HEK293 (cell line): ENCODE data around the gene PRF1.

Source experiments
- CTCF ChIA-PET: fragments of 350-600 bp; formaldehyde crosslinking; extraction: SDS; loops from one replicate; lab custom pipeline; 2021; ENCODE audit warnings: antibody characterized with exemption; lab: Yijun Ruan, JAX
- POLR2A ChIA-PET: fragments of 300-600 bp; formaldehyde crosslinking; extraction: SDS; loops from one replicate; lab custom pipeline; 2020; ENCODE audit warnings: antibody characterized with exemption, inconsistent platforms; lab: Yijun Ruan, JAX
- H3K27ac ChIP-seq: fragments of 200-500 bp; sonication (Bioruptor generic); 2 replicates; pipeline ENCODE4 v1.5.1; 2014; ENCODE audit warnings: low read depth, low read length, control low read depth, inconsistent platforms; ENCODE audit errors: extremely low read depth
- H3K36me3 ChIP-seq, 2 experiments: fragments of 200-500 bp in 1 of 2; sonication (Bioruptor generic) in 1 of 2; 1 replicate in 1 of 2; 2 replicates in 1 of 2; pipeline ENCODE4 v1.5.1; 2014 to 2017; ENCODE audit warnings: inconsistent platforms in 2 of 2, low read length in 2 of 2; ENCODE audit not compliant: control insufficient read depth in 2 of 2, insufficient read depth in 1 of 2
- H3K4me1 ChIP-seq: fragments of 200-500 bp; sonication (Bioruptor generic); 2 replicates; pipeline ENCODE4 v1.5.1; 2014; ENCODE audit warnings: mild to moderate bottlenecking, low read length, inconsistent platforms; ENCODE audit not compliant: control insufficient read depth, insufficient read depth
- H3K4me3 ChIP-seq: 2 replicates; pipeline ENCODE4 v1.5.1; 2011; ENCODE audit warnings: low read depth, mild to moderate bottlenecking, control low read depth, low read length, moderate library complexity
- H3K9me3 ChIP-seq: fragments of 200-500 bp; sonication (Bioruptor generic); 2 replicates; pipeline ENCODE4 v1.5.1; 2014; ENCODE audit warnings: low read depth, low read length, inconsistent platforms; ENCODE audit not compliant: control insufficient read depth, insufficient read depth
- SCRT2 ChIP-seq: fragments of 450-650 bp; formaldehyde crosslinking; IDR thresholded peaks from 2 replicates; pipeline ENCODE4 v1.5.1; 2016; ENCODE audit warnings: missing biosample characterization, missing genetic modification characterization
- SETDB1 ChIP-seq: IDR thresholded peaks from one replicate; pipeline ENCODE4 v1.6.1; 2017; ENCODE audit warnings: mild to moderate bottlenecking, low read length, moderate library complexity, mixed read lengths; ENCODE audit not compliant: insufficient read length
- YY2 ChIP-seq: fragments of 450-650 bp; formaldehyde crosslinking; IDR thresholded peaks from 2 replicates; pipeline ENCODE4 v1.5.1; 2016; ENCODE audit warnings: missing biosample characterization, missing genetic modification characterization
- ZBTB1 ChIP-seq: fragments of 450-650 bp; formaldehyde crosslinking; IDR thresholded peaks from 2 replicates; pipeline ENCODE4 v1.5.1; 2016; ENCODE audit warnings: missing biosample characterization, missing genetic modification characterization
- ZNF133 ChIP-seq: fragments of 450-650 bp; formaldehyde crosslinking; IDR thresholded peaks from 2 replicates; pipeline ENCODE4 v1.5.1; 2016; ENCODE audit warnings: missing biosample characterization, missing genetic modification characterization
- ZNF157 ChIP-seq: fragments of 450-650 bp; formaldehyde crosslinking; IDR thresholded peaks from 2 replicates; pipeline ENCODE4 v1.5.1; 2016; ENCODE audit warnings: missing biosample characterization, missing genetic modification characterization
- ZNF169 ChIP-seq: fragments of 450-650 bp; formaldehyde crosslinking; IDR thresholded peaks from 2 replicates; pipeline ENCODE4 v1.5.1; 2016; ENCODE audit warnings: missing biosample characterization, missing genetic modification characterization
- ZNF184 ChIP-seq: fragments of 450-650 bp; IDR thresholded peaks from 2 replicates; pipeline ENCODE4 v1.5.1; 2018; ENCODE audit warnings: missing biosample characterization, mild to moderate bottlenecking, missing genetic modification characterization
- ZNF510 ChIP-seq: fragments of 450-650 bp; formaldehyde crosslinking; IDR thresholded peaks from 2 replicates; pipeline ENCODE4 v1.5.1; 2018; ENCODE audit warnings: mild to moderate bottlenecking, missing genetic modification characterization, missing biosample characterization; ENCODE audit not compliant: insufficient replicate concordance
- ZNF529 ChIP-seq: fragments of 450-650 bp; formaldehyde crosslinking; IDR thresholded peaks from 2 replicates; pipeline ENCODE4 v1.5.1; 2017; ENCODE audit warnings: missing genetic modification characterization, missing biosample characterization; ENCODE audit not compliant: insufficient replicate concordance
- ZNF558 ChIP-seq: fragments of 450-650 bp; formaldehyde crosslinking; IDR thresholded peaks from 2 replicates; pipeline ENCODE4 v1.5.1; 2016; ENCODE audit warnings: missing biosample characterization, missing genetic modification characterization
- ZNF585B ChIP-seq: fragments of 450-650 bp; formaldehyde crosslinking; IDR thresholded peaks from 2 replicates; pipeline ENCODE4 v1.5.1; 2016; ENCODE audit warnings: missing biosample characterization, missing genetic modification characterization
- ZNF610 ChIP-seq: fragments of 450-650 bp; formaldehyde crosslinking; IDR thresholded peaks from 2 replicates; pipeline ENCODE4 v1.5.1; 2016; ENCODE audit warnings: missing biosample characterization, missing genetic modification characterization, borderline replicate concordance
- ZNF626 ChIP-seq: fragments of 450-650 bp; sonication (Bioruptor Pico); formaldehyde crosslinking; IDR thresholded peaks from 2 replicates; pipeline ENCODE4 v1.5.1; 2018; ENCODE audit warnings: missing biosample characterization, missing genetic modification characterization, inconsistent platforms
- TF ChIP-seq, protein P1 (sequence below): fragments of 450-650 bp; formaldehyde crosslinking; IDR thresholded peaks from 2 replicates; pipeline ENCODE4 v1.5.1; 2016; ENCODE audit warnings: missing biosample characterization, missing genetic modification characterization
- TF ChIP-seq, protein P2 (sequence below): fragments of 450-650 bp; formaldehyde crosslinking; IDR thresholded peaks from 2 replicates; pipeline ENCODE4; 2016; ENCODE audit warnings: missing biosample characterization, missing genetic modification characterization
- TF ChIP-seq, protein P3 (sequence below): fragments of 450-650 bp; formaldehyde crosslinking; IDR thresholded peaks from 2 replicates; pipeline ENCODE4 v1.5.1; 2016; ENCODE audit warnings: missing biosample characterization, missing genetic modification characterization
- TF ChIP-seq, protein P4 (sequence below): fragments of 450-650 bp; formaldehyde crosslinking; IDR thresholded peaks from 2 replicates; pipeline ENCODE4 v1.5.1; 2016; ENCODE audit warnings: missing biosample characterization, missing genetic modification characterization
- TF ChIP-seq, protein P5 (sequence below): fragments of 450-650 bp; formaldehyde crosslinking; IDR thresholded peaks from 2 replicates; pipeline ENCODE4 v1.5.1; 2016; ENCODE audit warnings: missing biosample characterization, missing genetic modification characterization
- TF ChIP-seq, protein P6 (sequence below): fragments of 450-650 bp; formaldehyde crosslinking; conservative IDR thresholded peaks from 2 replicates; pipeline ENCODE4 v1.5.1; 2016; ENCODE audit warnings: low read depth, missing biosample characterization, missing genetic modification characterization

The PRF1 gene

DNA sequence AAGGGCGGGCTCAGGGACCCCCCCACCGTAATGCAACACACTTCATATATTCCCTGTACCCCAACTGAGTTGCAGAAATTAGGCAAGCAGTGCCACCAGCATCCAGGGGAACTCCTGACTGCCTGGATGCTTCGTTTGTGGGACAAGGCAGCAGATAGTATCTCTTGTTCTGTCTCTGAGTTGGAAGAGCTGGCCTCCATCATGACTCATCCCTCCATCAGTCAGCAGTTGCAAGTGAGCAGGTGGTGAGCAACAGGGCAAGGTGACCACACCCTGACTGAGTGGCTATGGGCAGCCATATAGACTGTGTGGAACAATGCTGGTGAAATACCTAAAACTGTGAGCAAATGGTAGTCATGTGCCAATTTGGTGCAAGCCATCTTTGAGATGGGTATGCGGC, 47.0 kb upstream of the PRF1 start:
- Histone ChIP-seq H3K9me3 (no peaks in the 10 kb centered on the region), H3K36me3 (no peaks in the 10 kb centered on the region), H3K27ac (no peak overlapping the region), H3K4me3 (no peak overlapping the region), H3K4me1 (no peaks in the 10 kb centered on the region)
- POLR2A ChIA-PET: no interaction called here
- CTCF ChIA-PET: no interaction called here
- TF ChIP-seq SCRT2 (tag by site-specific recombination) (peak; percentile 82), YY2 (tag by site-specific recombination) (no peak), ZBTB1 (tag by site-specific recombination) (no peak)

DNA sequence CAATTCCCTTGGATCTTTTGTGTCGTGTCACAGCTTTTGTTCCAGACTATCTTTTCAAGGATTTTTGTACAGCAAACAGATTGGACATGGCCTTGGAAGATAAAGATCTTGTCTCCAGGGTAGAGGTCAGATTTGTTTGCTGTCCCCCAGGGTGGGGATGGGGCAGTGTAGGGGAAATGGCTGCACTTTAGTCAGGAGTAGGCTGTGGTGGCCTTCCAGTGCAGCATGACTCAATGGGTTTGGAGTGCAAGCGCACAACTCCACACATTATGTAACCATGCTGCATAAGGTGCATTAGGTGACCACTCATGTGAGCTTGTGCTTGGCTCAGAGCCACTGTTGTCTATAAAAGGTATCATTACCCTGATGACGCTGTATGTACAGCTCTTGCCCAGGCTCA, 45.9 kb upstream of the PRF1 start:
- H3K4me1 ChIP-seq: no peaks in the 10 kb centered on the region
- H3K36me3 ChIP-seq: no peaks in the 10 kb centered on the region
- POLR2A ChIA-PET: no interaction called here
- no peak overlapping the region for H3K4me3 ChIP-seq
- no peak overlapping the region for H3K27ac ChIP-seq
- no peaks in the 10 kb centered on the region for H3K9me3 ChIP-seq
- CTCF ChIA-PET: no interaction called here
- TF ChIP-seq ZNF626 (tag by site-specific recombination) (peak; percentile 92), SCRT2 (tag by site-specific recombination) (no peak), ZNF157 (peak; percentile 34; the same call in 1 of the 2 replicates), ZNF169 (tag by site-specific recombination) (peak; percentile 53; the same call in 1 of the 2 replicates), ZNF610 (peak; percentile 80; the same call in 1 of the 2 replicates), ZNF184 (peak; percentile 85), ZNF558 (0 out of 2 replicates have a peak, but pooled peaks have one; percentile 43), ZNF529 (peak; percentile 86), SETDB1 (peak; percentile 78), ZNF133 (tag by site-specific recombination) (peak; percentile 46; the same call in 1 of the 2 replicates), ZNF510 (tag by site-specific recombination) (peak; percentile 62), ZNF585B (tag by site-specific recombination) (peak; percentile 67)
- TF ChIP-seq, protein P1, sequence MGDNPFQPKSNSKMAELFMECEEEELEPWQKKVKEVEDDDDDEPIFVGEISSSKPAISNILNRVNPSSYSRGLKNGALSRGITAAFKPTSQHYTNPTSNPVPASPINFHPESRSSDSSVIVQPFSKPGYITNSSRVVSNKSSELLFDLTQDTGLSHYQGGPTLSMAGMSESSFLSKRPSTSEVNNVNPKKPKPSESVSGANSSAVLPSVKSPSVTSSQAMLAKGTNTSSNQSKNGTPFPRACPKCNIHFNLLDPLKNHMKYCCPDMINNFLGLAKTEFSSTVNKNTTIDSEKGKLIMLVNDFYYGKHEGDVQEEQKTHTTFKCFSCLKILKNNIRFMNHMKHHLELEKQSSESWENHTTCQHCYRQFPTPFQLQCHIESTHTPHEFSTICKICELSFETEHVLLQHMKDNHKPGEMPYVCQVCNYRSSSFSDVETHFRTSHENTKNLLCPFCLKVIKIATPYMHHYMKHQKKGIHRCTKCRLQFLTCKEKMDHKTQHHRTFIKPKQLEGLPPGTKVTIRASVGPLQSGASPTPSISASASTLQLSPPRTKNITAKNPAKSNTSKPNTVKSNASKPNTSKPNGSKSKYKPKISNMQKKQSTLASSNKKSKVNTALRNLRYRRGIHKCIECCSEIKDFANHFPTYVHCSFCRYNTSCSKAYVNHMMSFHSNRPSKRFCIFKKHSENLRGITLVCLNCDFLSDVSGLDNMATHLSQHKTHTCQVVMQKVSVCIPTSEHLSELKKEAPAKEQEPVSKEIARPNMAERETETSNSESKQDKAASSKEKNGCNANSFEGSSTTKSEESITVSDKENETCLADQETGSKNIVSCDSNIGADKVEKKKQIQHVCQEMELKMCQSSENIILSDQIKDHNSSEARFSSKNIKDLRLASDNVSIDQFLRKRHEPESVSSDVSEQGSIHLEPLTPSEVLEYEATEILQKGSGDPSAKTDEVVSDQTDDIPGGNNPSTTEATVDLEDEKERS (tag by site-specific recombination): peak; percentile 68; the same call in 1 of the 2 replicates
- TF ChIP-seq, protein P2, sequence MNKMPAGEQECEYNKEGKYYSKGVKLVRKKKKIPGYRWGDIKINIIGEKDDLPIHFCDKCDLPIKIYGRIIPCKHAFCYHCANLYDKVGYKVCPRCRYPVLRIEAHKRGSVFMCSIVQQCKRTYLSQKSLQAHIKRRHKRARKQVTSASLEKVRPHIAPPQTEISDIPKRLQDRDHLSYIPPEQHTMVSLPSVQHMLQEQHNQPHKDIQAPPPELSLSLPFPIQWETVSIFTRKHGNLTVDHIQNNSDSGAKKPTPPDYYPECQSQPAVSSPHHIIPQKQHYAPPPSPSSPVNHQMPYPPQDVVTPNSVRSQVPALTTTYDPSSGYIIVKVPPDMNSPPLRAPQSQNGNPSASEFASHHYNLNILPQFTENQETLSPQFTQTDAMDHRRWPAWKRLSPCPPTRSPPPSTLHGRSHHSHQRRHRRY (tag by site-specific recombination): no peak
- TF ChIP-seq, protein P3, sequence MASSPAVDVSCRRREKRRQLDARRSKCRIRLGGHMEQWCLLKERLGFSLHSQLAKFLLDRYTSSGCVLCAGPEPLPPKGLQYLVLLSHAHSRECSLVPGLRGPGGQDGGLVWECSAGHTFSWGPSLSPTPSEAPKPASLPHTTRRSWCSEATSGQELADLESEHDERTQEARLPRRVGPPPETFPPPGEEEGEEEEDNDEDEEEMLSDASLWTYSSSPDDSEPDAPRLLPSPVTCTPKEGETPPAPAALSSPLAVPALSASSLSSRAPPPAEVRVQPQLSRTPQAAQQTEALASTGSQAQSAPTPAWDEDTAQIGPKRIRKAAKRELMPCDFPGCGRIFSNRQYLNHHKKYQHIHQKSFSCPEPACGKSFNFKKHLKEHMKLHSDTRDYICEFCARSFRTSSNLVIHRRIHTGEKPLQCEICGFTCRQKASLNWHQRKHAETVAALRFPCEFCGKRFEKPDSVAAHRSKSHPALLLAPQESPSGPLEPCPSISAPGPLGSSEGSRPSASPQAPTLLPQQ (tag by site-specific recombination): no peak
- TF ChIP-seq, protein P4, sequence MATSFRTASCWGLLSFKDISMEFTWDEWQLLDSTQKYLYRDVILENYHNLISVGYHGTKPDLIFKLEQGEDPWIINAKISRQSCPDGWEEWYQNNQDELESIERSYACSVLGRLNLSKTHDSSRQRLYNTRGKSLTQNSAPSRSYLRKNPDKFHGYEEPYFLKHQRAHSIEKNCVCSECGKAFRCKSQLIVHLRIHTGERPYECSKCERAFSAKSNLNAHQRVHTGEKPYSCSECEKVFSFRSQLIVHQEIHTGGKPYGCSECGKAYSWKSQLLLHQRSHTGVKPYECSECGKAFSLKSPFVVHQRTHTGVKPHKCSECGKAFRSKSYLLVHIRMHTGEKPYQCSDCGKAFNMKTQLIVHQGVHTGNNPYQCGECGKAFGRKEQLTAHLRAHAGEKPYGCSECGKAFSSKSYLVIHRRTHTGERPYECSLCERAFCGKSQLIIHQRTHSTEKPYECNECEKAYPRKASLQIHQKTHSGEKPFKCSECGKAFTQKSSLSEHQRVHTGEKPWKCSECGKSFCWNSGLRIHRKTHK (tag by site-specific recombination): peak; percentile 57; the same call in 1 of the 2 replicates
- TF ChIP-seq, protein P5, sequence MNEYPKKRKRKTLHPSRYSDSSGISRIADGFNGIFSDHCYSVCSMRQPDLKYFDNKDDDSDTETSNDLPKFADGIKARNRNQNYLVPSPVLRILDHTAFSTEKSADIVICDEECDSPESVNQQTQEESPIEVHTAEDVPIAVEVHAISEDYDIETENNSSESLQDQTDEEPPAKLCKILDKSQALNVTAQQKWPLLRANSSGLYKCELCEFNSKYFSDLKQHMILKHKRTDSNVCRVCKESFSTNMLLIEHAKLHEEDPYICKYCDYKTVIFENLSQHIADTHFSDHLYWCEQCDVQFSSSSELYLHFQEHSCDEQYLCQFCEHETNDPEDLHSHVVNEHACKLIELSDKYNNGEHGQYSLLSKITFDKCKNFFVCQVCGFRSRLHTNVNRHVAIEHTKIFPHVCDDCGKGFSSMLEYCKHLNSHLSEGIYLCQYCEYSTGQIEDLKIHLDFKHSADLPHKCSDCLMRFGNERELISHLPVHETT (tag by site-specific recombination): no peak
- TF ChIP-seq, protein P6, sequence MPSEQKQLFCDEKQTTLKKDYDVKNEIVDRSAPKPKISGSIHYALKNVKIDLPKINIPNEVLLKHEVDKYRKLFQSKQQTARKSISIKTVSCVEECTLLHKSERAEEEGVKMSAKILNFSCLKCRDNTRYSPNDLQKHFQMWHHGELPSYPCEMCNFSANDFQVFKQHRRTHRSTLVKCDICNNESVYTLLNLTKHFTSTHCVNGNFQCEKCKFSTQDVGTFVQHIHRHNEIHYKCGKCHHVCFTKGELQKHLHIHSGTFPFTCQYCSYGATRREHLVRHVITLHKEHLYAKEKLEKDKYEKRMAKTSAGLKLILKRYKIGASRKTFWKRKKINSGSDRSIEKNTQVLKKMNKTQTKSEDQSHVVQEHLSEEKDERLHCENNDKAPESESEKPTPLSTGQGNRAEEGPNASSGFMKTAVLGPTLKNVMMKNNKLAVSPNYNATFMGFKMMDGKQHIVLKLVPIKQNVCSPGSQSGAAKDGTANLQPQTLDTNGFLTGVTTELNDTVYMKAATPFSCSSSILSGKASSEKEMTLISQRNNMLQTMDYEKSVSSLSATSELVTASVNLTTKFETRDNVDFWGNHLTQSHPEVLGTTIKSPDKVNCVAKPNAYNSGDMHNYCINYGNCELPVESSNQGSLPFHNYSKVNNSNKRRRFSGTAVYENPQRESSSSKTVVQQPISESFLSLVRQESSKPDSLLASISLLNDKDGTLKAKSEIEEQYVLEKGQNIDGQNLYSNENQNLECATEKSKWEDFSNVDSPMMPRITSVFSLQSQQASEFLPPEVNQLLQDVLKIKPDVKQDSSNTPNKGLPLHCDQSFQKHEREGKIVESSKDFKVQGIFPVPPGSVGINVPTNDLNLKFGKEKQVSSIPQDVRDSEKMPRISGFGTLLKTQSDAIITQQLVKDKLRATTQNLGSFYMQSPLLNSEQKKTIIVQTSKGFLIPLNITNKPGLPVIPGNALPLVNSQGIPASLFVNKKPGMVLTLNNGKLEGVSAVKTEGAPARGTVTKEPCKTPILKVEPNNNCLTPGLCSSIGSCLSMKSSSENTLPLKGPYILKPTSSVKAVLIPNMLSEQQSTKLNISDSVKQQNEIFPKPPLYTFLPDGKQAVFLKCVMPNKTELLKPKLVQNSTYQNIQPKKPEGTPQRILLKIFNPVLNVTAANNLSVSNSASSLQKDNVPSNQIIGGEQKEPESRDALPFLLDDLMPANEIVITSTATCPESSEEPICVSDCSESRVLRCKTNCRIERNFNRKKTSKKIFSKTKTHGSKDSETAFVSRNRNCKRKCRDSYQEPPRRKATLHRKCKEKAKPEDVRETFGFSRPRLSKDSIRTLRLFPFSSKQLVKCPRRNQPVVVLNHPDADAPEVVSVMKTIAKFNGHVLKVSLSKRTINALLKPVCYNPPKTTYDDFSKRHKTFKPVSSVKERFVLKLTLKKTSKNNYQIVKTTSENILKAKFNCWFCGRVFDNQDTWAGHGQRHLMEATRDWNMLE (tag by site-specific recombination): 0 out of 2 replicates have a peak, but pooled peaks have one; percentile 19
